ENCODE measurements around the gene PYDC2.

- TF ChIP-seq CTCF (conservative IDR thresholded peaks at IDR 0.05): no peak
- no peak for TF ChIP-seq EZH2 (IDR thresholded peaks at IDR 0.05; ENCODE audit: low read depth)
Measured at GRCh38 chr3:191499307-191500080, 38.5 kb downstream of the PYDC2 start.
